Neural cell (in vitro differentiated cells): Measurements from ENCODE around the gene ACKR1.

Experiments
- CTCF ChIP-seq: fragments of 450-650 bp; IDR thresholded peaks from 2 replicates; pipeline ENCODE4 v1.5.1; 2014; ENCODE audit warnings: antibody characterized with exemption, mild to moderate bottlenecking, moderate library complexity; ENCODE audit not compliant: poor library complexity, severe bottlenecking
- EP300 ChIP-seq: fragments of 450-650 bp; conservative IDR thresholded peaks from 2 replicates; pipeline ENCODE4 v1.6.1; 2014; ENCODE audit warnings: antibody characterized with exemption, mild to moderate bottlenecking, moderate library complexity; ENCODE audit not compliant: poor library complexity, severe bottlenecking
- EZH2 ChIP-seq: fragments of 200-600, 300-800 bp; shearing (Covaris generic), sonication (generic); IDR thresholded peaks from 2 replicates; pipeline ENCODE4 v1.6.1; 2014; ENCODE audit warnings: antibody characterized with exemption, low read length, borderline replicate concordance, mild to moderate bottlenecking; ENCODE audit not compliant: insufficient read depth, poor library complexity, severe bottlenecking
- TAF1 ChIP-seq: IDR thresholded peaks from 2 replicates; pipeline ENCODE4 v1.6.1; 2012; ENCODE audit warnings: low read depth

DNA sequence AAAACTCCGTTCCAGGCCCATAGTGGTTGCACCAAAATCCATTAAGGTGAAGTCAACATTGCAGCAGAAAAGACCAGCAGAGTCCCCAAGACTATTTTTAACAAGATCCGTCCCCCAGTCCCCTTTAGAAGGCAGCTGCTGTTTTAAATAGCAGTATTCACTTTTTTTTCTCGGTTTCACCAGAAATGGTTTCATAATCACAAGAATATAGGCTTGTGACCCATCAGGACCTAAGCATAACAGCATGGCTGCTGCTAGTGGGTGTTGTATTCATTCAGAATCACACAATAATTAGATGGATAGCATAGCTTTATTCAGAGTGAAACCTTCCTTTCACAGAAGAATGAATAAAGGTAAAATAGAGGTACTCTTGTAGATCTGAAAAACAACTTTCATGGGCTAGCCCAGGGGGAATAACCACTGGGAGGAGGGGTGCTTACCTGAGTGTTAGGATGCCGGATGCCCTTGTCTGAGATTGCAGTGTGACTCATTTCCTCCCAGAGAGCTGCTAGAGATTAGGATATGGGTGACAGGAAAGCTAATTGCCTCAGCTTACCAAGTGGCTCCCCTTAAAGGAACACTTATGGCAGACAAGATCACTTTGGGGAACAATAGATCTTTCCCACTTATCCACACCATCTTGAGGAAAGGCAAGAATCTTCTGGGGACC is 35.0 kb downstream of the ACKR1 start:
- no peak for TF ChIP-seq CTCF
- TF ChIP-seq TAF1: no peak
- TF ChIP-seq EP300: no peak
- TF ChIP-seq EZH2: no peak
